HG03045 (cell line): ENCODE measurements around the gene USP10.

Source experiments
- ATAC-seq: cut with Tn5 transposase; IDR thresholded peaks from one replicate; pipeline ENCODE4 v1.9.1; 2021; ENCODE audit warnings: mild to moderate bottlenecking, moderate library complexity; ENCODE audit not compliant: unreplicated experiment

The USP10 gene

DNA sequence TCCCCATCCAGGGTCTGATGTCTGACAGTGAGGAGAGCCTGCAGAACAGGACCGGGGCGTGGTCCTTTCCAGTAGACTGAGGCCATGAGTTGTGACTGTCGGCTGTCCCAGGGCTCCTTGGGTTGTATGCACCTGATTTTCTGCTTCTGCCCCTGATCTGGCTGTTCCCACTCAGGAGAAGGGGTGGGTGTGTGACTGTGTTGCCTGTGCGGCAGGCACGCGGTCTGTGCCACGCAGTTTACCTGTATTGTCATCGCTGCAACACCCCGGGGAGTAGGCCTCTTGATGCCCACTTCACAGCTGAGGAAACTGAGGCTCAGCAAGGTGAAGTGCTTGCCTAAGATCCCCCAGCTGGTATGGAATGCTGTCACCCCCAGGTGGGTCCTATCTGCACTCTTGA, 121.4 kb downstream of the USP10 start:
- ATAC-seq = no peak

DNA sequence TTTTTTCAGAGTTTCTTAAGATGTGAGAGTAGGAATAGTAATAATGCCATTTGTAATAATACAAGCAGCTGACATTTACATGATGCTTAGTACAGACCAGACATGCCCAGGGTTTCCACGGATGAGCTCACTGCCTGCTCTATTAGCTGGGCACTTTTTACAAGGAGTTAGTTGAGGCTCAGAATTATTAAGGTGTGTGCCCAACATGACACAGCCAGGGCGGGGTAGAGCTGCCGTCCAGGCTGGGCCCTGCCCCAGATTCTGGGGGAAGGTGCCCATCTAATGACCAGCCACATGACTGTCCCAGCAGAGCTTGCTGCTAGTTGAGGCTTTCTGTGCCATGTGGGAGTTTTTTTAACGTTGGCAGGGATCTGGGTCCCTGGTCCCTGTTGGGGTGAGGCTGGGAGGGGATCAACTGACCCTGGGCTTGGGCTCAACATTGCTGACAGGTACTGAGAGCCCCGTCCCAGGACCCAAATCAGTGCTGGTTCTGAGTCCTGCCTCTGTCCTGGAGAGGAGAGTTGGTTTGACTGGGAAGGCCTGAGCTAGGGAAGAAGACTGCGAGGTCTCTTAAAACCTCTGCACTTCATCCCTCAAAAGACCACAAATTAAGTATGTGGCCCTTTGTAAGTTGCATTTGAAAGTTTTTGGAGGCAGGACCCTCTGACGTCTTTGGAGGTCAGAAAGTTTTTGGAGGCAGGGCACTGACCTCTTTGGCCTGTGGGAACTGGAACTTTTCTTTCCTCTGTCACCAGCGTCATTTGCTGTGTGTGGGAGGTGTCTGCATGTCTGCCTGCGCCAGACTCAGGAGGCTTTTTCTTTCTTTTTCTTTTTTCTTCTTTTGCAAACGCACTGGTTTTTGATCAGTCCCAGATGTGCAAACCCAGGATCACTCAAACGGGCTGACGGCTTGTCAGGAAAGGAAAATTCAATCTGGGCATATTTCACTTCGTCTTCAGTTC, 122.2 kb downstream of the USP10 start:
- ATAC-seq = no peak

GRCh38 chr16:84822990-84823389, 123.2 kb downstream of the USP10 start:
- no peak for ATAC-seq

DNA sequence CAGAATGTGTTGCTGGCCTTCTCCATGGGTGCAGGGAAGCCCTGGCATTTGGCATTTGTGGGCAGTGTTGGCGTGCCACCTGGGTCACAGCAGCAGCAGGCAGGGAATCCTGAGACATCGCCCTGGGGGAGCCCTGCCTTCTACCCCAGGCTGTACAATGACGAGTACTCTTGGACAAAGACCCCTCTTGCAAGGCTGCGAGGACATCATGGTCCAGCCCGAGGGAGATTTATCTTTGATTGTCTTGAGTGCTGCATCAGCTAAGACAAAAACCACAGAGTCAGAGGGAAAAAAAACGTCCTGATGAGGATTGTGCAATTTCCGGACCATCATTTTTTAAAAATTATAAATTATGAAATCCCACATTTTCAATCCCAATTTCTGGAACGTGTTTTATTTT, 123.7 kb downstream of the USP10 start:
- no peak for ATAC-seq

DNA sequence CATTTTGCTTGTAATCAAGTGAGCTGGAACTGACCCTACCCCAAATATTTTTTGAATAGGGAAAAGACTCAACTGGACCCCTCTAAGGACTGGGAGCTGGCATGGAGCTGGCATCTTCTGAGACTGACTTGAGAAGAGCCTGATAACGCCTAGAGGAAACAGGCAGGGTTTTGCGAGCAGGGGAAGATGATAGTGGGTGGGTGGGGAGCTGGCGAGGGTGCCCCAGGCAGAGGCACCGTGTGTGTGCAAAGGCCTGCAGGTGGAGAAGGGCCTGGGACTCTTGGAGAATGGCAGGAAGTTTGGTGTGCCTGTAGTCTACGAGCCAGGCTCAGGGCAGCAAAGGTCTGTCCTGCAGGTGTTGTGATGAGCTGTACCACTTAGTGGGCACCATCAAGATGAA, 124.1 kb downstream of the USP10 start:
- ATAC-seq = no peak

DNA sequence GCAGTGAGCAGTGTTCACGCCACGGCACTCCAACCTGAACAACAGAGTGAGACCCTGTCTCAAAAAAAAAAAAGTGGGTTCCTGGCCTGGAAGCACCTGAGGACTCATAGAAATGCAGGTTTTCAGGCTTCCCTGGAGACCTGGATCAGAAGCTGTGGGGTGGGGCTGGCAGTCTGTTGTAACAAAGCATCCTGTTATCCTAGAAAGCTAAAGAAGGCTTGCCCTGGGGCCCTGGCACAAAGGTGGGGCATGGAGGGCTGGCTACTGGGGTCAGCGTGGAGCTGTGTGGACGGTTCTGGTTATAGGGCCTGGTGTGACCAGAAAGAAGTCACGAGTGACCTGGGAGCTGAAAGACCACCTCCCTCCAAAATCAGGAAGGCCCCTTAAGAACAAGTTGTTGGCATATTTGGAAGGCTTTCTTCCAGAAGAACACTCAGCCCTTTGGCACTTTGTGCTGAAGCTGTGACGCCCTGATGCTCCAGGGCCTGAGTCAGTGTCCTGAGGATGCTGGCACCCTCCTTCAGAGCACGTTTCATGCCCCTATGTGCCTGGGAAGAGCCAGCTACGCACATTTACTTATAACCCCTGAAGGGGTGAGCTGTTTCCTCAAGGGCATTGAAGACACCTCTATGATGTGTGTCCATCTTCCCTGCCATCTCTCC, 126.2 kb downstream of the USP10 start:
- no peak for ATAC-seq

- ATAC-seq = no peak
Observed at GRCh38 chr16:84826558-84826941, 126.8 kb downstream of the USP10 start.

- no peak for ATAC-seq
Observed at GRCh38 chr16:84827131-84827574, 127.4 kb downstream of the USP10 start.

- no peak for ATAC-seq
Observed at GRCh38 chr16:84827897-84828296, 128.1 kb downstream of the USP10 start.

DNA sequence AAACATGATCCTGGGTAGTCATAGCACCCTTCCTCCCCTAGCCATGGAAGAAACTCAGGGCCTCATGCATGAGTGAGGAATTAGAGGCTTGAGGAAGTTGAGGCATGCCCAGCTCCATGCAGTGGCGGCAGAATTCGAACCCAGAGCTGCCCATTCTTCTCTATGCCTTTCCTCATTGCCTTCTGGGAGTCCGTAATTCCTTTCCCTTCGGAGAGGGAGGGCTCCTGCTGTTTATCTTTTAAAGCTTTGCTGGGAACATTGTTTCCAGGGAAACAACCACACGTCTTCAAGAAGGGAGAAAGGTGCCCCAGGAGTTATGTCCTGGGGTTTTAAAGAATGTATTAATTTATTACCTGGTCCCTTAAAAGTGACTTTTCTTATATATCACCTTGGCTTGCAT, 128.5 kb downstream of the USP10 start:
- no peak for ATAC-seq
